OCI-LY7 (cell line): ENCODE results near the gene NQO2. TPM values are rescaled to one million over a fixed set of nuclear protein-coding genes. Genes with fewer than 3 reads are reported as not detected.
A peak's percentile ranks its signal among the peaks of the same experiment; 100 is the strongest.
"Not testable (repeated sequence)": the region's sequence is repeated elsewhere in the genome, so short reads cannot be mapped to it uniquely, and the experiment has no call there.

ENCODE experiments used
- BruUV-seq: library from RNA; stranded (reverse); fragments of 400-500 nt; replicated peaks from 2 replicates; lab custom pipeline; 2021; lab: Mats Ljungman, UMichigan
- CTCF ChIA-PET: fragments of 300-600 bp; sonication (Branson Sonifier 250); formaldehyde crosslinking; loops from one replicate; lab custom pipeline; 2022; ENCODE audit warnings: antibody characterized with exemption; ENCODE audit not compliant: unreplicated experiment; lab: Charles Lee
- POLR2A ChIA-PET: fragments of 300-600 bp; sonication (Branson Sonifier 250); formaldehyde crosslinking; loops from one replicate; lab custom pipeline; 2022; ENCODE audit warnings: antibody characterized with exemption; lab: Charles Lee
- DNase-seq: peaks from one replicate; pipeline ENCODE4 v3.0.0-alpha.2; 2015; ENCODE audit warnings: low spot score
- H2AFZ ChIP-seq: fragments of 200-600 bp; sonication (generic), shearing (Covaris generic); 2 replicates; pipeline ENCODE4 v1.6.1; 2014; ENCODE audit warnings: mild to moderate bottlenecking, antibody characterized with exemption, low read length, moderate library complexity
- H3K27ac ChIP-seq: fragments of 200-600 bp; sonication (generic); 2 replicates; pipeline ENCODE4 v1.5.1; 2014; ENCODE audit warnings: mixed run types, low read depth, mild to moderate bottlenecking, moderate library complexity, low read length, inconsistent platforms; ENCODE audit not compliant: poor library complexity, severe bottlenecking
- H3K36me3 ChIP-seq: fragments of 200-600 bp; sonication (generic); 2 replicates; pipeline ENCODE4 v1.6.1; 2014; ENCODE audit warnings: mild to moderate bottlenecking, antibody characterized with exemption, low read length, moderate library complexity, mixed read lengths; ENCODE audit not compliant: insufficient read depth
- H3K4me1 ChIP-seq: fragments of 200-600 bp; sonication (generic); 2 replicates; pipeline ENCODE4 v1.5.1; 2014; ENCODE audit warnings: mild to moderate bottlenecking, low read length; ENCODE audit not compliant: insufficient read depth, poor library complexity, severe bottlenecking
- H3K4me2 ChIP-seq: fragments of 200-600 bp; sonication (generic); 2 replicates; pipeline ENCODE4 v1.6.1; 2014; ENCODE audit warnings: mild to moderate bottlenecking, low read length
- H3K4me3 ChIP-seq: fragments of 200-600 bp; sonication (generic); 2 replicates; pipeline ENCODE4 v1.5.1; 2014; ENCODE audit warnings: mild to moderate bottlenecking, low read depth, low read length; ENCODE audit not compliant: poor library complexity, severe bottlenecking
- H3K79me2 ChIP-seq: fragments of 200-600 bp; sonication (generic); 2 replicates; pipeline ENCODE4 v1.6.1; 2016; ENCODE audit warnings: low read depth, mild to moderate bottlenecking, low read length, moderate library complexity, mixed read lengths; ENCODE audit not compliant: insufficient read depth
- H3K9me2 ChIP-seq: fragments of 200-600 bp; sonication (generic); 2 replicates; pipeline ENCODE4 v1.6.1; 2016; ENCODE audit warnings: mild to moderate bottlenecking, low read length, mixed read lengths; ENCODE audit not compliant: insufficient read depth
- H3K9me3 ChIP-seq: fragments of 200-600 bp; sonication (generic); 2 replicates; pipeline ENCODE4 v1.6.1; 2014; ENCODE audit warnings: mild to moderate bottlenecking, mixed run types, low read length, mixed read lengths
- H4K20me1 ChIP-seq: fragments of 200-600 bp; sonication (generic); 2 replicates; pipeline ENCODE4 v1.6.1; 2014; ENCODE audit warnings: mild to moderate bottlenecking, antibody characterized with exemption, low read length, moderate library complexity, mixed read lengths; ENCODE audit not compliant: insufficient read depth
- CTCF ChIP-seq: fragments of 200-600 bp; sonication (generic); conservative IDR thresholded peaks from 2 replicates; pipeline ENCODE4 v1.5.1; 2014; ENCODE audit warnings: mild to moderate bottlenecking, antibody characterized with exemption, low read length, moderate library complexity, mixed read lengths
- EZH2phosphoT487 ChIP-seq: fragments of 200-600 bp; sonication (generic); IDR thresholded peaks from 2 replicates; pipeline ENCODE4 v1.6.1; 2018; ENCODE audit warnings: low read depth, borderline replicate concordance, mild to moderate bottlenecking, mixed run types, antibody characterized with exemption, low read length, moderate library complexity, mixed read lengths
- intact Hi-C: fragments of 100-400 bp; cut with micrococcal nuclease; formaldehyde crosslinking; loops from one replicate; pipeline ENCODE4 v1.10.0; 2022; ENCODE audit not compliant: unreplicated experiment
- total RNA-seq, 2 experiments: library from RNA; depleted of rRNA in 1 of 2; stranded (reverse); fragments of >200 nt in 1 of 2; shearing (Covaris generic) in 1 of 2; gene quantifications; 2 replicates each; pipeline ENCODE4 v1.2.3, GENCODE V29; 2014 to 2022

Gene NQO2
- total RNA-seq, 2 experiments from 2014 or later = 8.4 to 9.9 TPM

GRCh38 chr6:3053231-3053508, 53.5 kb downstream of the NQO2 start:
- no TSS peak for BruUV-seq
- Histone ChIP-seq H3K4me3 (peak overlapping the region; percentile 68), H3K27ac (no peak overlapping the region)

GRCh38 chr6:3054229-3055157, 54.8 kb downstream of the NQO2 start:
- Histone ChIP-seq H3K4me3 (peak overlapping the region; percentile 68), H3K4me1 (peaks cover 22% of the 10 kb centered on the region), H3K4me2 (peak overlapping the region; percentile 71), H2AFZ (peak overlapping the region; percentile 71; the same call in 1 of the 2 replicates)
- not testable (repeated sequence) for H3K79me2 ChIP-seq, DNase-seq, H4K20me1 ChIP-seq, H3K27ac ChIP-seq, BruUV-seq, H3K9me3 ChIP-seq, H3K9me2 ChIP-seq, H3K36me3 ChIP-seq
- POLR2A ChIA-PET = interaction anchor here (0.6 to 2.5 kb wide), 8 partner anchors 16 to 1749 kb away, joined by 3 to 11 read pairs (median 6); no protein-coding TSS in a partner anchor
- intact Hi-C loops = loop anchor here (5.0 kb wide), 1 partner anchor 262 kb away; no protein-coding TSS in a partner anchor
- CTCF ChIA-PET = interaction anchor here (0.5 to 1.0 kb wide), 6 partner anchors 16 to 276 kb away, joined by 3 to 8 read pairs (median 6); no protein-coding TSS in a partner anchor

More at GRCh38 chr6:3053231-3053508, 53.5 kb downstream of the NQO2 start:
- Histone ChIP-seq H4K20me1 (no peaks in the 10 kb centered on the region), H3K9me2 (no peaks in the 10 kb centered on the region), H3K4me1 (peaks cover 22% of the 10 kb centered on the region), H3K4me2 (peak overlapping the region; percentile 71), H3K79me2 (no peaks in the 10 kb centered on the region), H2AFZ (peak overlapping the region; percentile 71), H3K9me3 (no peaks in the 10 kb centered on the region), H3K36me3 (no peaks in the 10 kb centered on the region)
- no peak for TF ChIP-seq EZH2phosphoT487
- TF ChIP-seq CTCF = no peak
- POLR2A ChIA-PET = interaction anchor here (0.6 to 2.5 kb wide), 6 partner anchors 22 to 204 kb away, joined by 3 to 11 read pairs (median 6); no protein-coding TSS in a partner anchor
- CTCF ChIA-PET = interaction anchor here (1.0 kb wide), 2 partner anchors 24 to 64 kb away, joined by 3 to 6 read pairs; no protein-coding TSS in a partner anchor
- peak; percentile 10 for DNase-seq
- intact Hi-C loops = loop anchor here (1.0 kb wide), 4 partner anchors 21 to 207 kb away; partner anchors contain the start of gene NQO2

- CTCF ChIA-PET, H3K4me2 ChIP-seq, H3K36me3 ChIP-seq, H3K79me2 ChIP-seq, BruUV-seq, H2AFZ ChIP-seq, DNase-seq, H3K4me3 ChIP-seq, H3K9me2 ChIP-seq, H3K27ac ChIP-seq, H3K9me3 ChIP-seq, H4K20me1 ChIP-seq: not testable (repeated sequence)
- intact Hi-C loops = loop anchor here (5.0 kb wide), 1 partner anchor 263 kb away; no protein-coding TSS in a partner anchor
- POLR2A ChIA-PET = interaction anchor here (0.6 kb wide), 1 partner anchor 1749 kb away, joined by 5 read pairs; no protein-coding TSS in a partner anchor
- peaks cover 22% of the 10 kb centered on the region for H3K4me1 ChIP-seq
Observed at GRCh38 chr6:3055158-3055499, 55.4 kb downstream of the NQO2 start.
